ENCODE data around the gene XYLT1. TPM values are rescaled to one million over a fixed set of nuclear protein-coding genes. Genes with fewer than 3 reads are reported as not detected.

XYLT1 gene
- total RNA-seq, 1 donor from 2014 or later: under 0.01 TPM

GRCh38 chr16:17271687-17272086 lies 199.1 kb downstream of the XYLT1 start:
- Histone ChIP-seq H3K4me3 (ENCODE audit: low read depth, low read length) (no peak overlapping the region), H3K36me3 (ENCODE audit: control insufficient read depth, insufficient read depth, low read length) (no peaks in the 10 kb centered on the region), H3K27me3 (ENCODE audit: control insufficient read depth, insufficient read depth, low read length) (no peaks in the 10 kb centered on the region)
- no peak for FAIRE-seq
- TF ChIP-seq CTCF (IDR thresholded peaks at IDR 0.05; ENCODE audit: insufficient read depth, low read length, severe bottlenecking): no peak
- no peak for DNase-seq (ENCODE audit: low read depth)

DNA sequence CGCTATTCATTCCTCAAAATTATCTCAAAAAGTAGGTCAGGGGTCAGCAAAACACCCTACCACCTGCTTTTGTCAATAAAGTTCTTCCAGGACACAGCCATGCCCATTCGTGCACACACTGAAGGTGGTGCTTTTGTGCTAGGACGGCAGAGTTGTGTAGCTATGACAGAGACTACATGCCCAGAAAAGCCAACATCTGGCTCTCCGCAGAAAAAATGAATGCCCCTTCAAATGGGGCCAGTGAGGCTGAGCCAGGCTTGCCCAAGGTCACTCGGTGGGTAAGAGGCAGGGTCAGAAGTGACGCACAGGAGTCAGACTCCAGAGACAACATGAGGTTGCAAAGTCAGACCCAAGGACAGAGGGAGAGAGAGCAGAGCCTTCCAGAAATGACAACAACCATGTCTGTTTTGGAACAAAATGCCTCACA lies 200.1 kb downstream of the XYLT1 start:
- H3K4me3 ChIP-seq (ENCODE audit: low read depth, low read length): no peak overlapping the region
- TF ChIP-seq CTCF (IDR thresholded peaks at IDR 0.05; ENCODE audit: insufficient read depth, low read length, severe bottlenecking): no peak
- no peaks in the 10 kb centered on the region for H3K36me3 ChIP-seq (ENCODE audit: control insufficient read depth, insufficient read depth, low read length)
- no peaks in the 10 kb centered on the region for H3K27me3 ChIP-seq (ENCODE audit: control insufficient read depth, insufficient read depth, low read length)
- FAIRE-seq (no peak), DNase-seq (ENCODE audit: low read depth) (no peak)

- FAIRE-seq: no peak
- DNase-seq (ENCODE audit: low read depth): no peak
- H3K36me3 ChIP-seq (ENCODE audit: control insufficient read depth, insufficient read depth, low read length): no peaks in the 10 kb centered on the region
- H3K27me3 ChIP-seq (ENCODE audit: control insufficient read depth, insufficient read depth, low read length): no peaks in the 10 kb centered on the region
- TF ChIP-seq CTCF (IDR thresholded peaks at IDR 0.05; ENCODE audit: insufficient read depth, low read length, severe bottlenecking): no peak
- H3K4me3 ChIP-seq (ENCODE audit: low read depth, low read length): no peak overlapping the region
Observed at GRCh38 chr16:17270111-17270510, 200.6 kb downstream of the XYLT1 start.

GRCh38 chr16:17269439-17269838 lies 201.3 kb downstream of the XYLT1 start:
- no peak for TF ChIP-seq CTCF (IDR thresholded peaks at IDR 0.05; ENCODE audit: insufficient read depth, low read length, severe bottlenecking)
- DNase-seq (ENCODE audit: low read depth): no peak
- FAIRE-seq: no peak

DNA sequence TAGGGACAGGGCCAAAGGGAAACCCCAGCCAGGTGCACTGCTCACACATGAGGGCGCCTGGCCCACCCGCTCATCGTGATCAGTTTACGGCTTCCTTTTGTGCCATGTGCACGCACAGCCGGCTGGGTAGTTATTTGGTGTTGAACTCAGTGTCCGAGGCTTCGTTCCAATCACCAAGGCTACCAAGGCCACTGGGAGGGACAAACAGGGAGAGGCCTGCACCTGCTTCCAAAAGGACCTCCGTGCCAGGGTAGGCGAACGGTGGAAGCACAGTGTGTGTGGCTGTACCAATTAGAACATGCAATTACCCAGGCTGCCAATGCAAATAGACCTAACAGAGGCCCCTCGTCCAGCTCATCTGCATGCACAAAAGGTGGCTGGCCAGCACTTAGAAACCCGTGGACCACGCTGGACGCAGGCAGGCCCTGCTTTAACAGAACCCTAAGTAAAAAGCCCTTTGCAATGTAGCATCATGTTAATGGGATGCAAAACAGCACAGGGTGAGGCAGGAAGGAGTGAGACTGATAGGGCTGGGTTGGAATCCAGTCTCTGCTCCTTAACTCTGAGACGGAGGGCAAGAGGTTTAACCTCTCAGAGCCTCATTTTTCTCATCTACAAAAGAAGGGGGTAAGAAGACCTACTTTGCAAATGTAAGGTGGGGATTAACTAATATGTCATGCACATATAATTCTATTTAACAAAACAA lies 204.0 kb downstream of the XYLT1 start:
- no peak for FAIRE-seq
- no peak for DNase-seq (ENCODE audit: low read depth)
- Histone ChIP-seq H3K27me3 (ENCODE audit: control insufficient read depth, insufficient read depth, low read length) (no peaks in the 10 kb centered on the region), H3K36me3 (ENCODE audit: control insufficient read depth, insufficient read depth, low read length) (no peaks in the 10 kb centered on the region), H3K4me3 (ENCODE audit: low read depth, low read length) (no peak overlapping the region)
- TF ChIP-seq CTCF (IDR thresholded peaks at IDR 0.05; ENCODE audit: insufficient read depth, low read length, severe bottlenecking): no peak

More at GRCh38 chr16:17269439-17269838, 201.3 kb downstream of the XYLT1 start:
- Histone ChIP-seq H3K4me3 (ENCODE audit: low read depth, low read length) (no peak overlapping the region), H3K36me3 (ENCODE audit: control insufficient read depth, insufficient read depth, low read length) (no peaks in the 10 kb centered on the region), H3K27me3 (ENCODE audit: control insufficient read depth, insufficient read depth, low read length) (no peaks in the 10 kb centered on the region)

GRCh38 chr16:17265154-17265553 lies 205.6 kb downstream of the XYLT1 start:
- no peaks in the 10 kb centered on the region for H3K27me3 ChIP-seq (ENCODE audit: control insufficient read depth, insufficient read depth, low read length)
- FAIRE-seq (no peak), DNase-seq (ENCODE audit: low read depth) (no peak)
- H3K4me3 ChIP-seq (ENCODE audit: low read depth, low read length): no peak overlapping the region
- TF ChIP-seq CTCF (IDR thresholded peaks at IDR 0.05; ENCODE audit: insufficient read depth, low read length, severe bottlenecking): no peak
- no peaks in the 10 kb centered on the region for H3K36me3 ChIP-seq (ENCODE audit: control insufficient read depth, insufficient read depth, low read length)

Data from bronchial epithelial cell (primary cell).